ENCODE measurements around the gene ATP6V1F.

ATP6V1F gene

DNA sequence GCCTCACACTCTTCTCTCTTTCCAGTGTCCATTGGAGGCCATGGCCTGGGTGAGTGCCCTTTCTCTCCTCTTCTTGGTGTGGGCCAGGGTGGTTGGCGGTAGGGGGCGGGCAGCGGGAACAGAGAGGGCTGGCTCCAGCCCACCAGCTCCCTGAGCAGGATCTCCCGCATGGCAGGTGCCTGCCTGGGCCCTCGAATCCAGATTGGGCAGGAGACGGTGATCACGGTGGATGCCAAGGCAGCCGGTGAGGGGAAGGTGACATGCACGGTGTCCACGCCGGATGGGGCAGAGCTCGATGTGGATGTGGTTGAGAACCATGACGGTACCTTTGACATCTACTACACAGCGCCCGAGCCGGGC lies 13.5 kb upstream of the ATP6V1F start:
- no peak for DNase-seq

DNA sequence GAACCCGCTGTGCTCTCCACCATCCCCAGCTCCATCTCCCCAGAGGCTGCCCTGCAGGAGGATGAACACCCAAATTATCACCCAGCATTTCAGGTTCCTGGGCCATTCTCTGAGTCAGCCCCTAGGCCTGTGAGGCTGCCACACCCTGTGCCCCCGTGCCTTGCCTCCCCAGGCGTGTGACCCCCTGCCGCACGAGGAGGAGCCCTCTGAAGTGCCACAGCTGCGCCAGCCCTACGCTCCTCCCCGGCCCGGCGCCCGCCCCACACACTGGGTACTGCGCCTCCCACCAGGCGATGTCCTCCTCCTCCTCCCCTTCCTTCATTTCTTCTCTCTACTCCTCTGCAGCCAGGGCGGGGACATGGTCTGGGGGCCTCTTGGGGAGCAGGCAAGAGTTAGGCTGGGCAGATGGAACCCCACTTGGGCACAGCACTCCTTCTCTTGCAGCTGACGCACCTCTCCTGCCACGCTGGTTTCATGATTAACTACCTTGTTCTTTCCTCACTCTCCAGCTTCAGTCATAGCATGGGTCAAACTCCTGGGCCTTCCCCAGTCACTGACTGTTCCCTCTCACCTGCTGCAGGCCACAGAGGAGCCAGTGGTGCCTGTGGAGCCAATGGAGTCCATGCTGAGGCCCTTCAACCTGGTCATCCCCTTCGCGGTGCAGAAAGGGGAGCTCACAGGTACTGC lies 12.7 kb upstream of the ATP6V1F start:
- DNase-seq: no peak

DNA sequence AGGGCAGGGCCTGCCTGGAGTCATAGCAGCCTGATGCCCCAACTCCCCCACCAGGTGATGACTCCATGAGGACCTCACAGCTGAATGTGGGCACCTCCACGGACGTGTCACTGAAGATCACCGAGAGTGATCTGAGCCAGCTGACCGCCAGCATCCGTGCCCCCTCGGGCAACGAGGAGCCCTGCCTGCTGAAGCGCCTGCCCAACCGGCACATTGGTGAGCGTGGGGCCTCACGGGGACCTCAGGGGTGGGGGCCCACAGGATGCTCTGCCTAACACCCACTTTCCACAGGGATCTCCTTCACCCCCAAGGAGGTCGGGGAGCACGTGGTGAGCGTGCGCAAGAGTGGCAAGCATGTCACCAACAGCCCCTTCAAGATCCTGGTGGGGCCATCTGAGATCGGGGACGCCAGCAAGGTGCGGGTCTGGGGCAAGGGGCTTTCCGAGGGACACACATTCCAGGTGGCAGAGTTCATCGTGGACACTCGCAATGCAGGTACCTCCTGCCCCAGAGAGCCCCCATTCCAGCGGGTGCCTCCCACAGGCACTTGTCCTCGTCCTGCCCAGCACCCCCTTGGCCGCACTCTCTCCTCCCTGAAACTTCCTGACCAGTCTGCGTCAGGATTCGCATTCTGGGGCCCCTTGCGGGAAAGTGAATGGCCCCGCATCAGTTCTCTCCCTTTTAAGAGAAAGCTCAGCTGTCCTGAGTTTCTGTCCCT lies 10.0 kb upstream of the ATP6V1F start:
- no peak for DNase-seq

DNA sequence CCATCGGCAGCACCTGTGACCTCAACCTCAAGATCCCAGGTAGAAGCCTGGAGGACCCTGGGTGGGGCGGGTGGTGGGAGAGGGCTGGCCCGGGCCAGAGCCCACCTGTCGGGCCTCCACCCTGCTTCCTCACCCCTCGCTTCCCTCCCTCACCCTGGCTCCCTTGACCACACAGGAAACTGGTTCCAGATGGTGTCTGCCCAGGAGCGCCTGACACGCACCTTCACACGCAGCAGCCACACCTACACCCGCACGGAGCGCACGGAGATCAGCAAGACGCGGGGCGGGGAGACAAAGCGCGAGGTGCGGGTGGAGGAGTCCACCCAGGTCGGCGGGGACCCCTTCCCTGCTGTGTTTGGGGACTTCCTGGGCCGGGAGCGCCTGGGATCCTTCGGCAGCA lies 8.9 kb upstream of the ATP6V1F start:
- no peak for DNase-seq

DNA sequence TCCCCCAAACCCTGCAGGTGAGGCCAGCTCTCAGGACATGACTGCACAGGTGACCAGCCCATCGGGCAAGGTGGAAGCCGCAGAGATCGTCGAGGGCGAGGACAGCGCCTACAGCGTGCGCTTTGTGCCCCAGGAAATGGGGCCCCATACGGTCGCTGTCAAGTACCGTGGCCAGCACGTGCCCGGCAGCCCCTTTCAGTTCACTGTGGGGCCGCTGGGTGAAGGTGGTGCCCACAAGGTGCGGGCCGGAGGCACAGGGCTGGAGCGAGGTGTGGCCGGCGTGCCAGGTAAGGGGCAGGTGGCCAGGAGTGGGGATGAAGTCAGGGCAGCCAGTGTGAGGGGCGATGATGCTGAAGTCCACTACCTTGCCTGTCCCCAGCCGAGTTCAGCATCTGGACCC lies 8.3 kb upstream of the ATP6V1F start:
- no peak for DNase-seq

DNA sequence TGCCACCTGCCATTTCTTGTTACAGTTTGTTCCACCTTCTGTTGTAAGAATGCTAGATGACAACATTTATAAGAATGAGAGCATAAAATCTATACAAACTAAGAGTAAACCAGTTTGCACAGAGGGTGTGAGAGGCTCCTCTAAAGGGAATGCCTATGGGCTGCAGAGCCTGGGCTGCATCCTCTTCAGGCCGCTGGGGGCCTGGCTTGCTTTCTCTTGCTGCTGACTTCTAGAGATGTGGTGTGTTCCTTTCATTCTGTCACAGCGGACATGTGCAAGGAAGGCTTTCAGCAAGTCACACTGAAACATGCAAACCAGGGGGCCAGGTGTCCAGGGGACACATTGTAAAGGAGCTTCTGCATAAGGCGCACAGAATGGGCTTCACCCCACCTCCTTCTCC lies 7.1 kb upstream of the ATP6V1F start:
- no peak for DNase-seq

DNA sequence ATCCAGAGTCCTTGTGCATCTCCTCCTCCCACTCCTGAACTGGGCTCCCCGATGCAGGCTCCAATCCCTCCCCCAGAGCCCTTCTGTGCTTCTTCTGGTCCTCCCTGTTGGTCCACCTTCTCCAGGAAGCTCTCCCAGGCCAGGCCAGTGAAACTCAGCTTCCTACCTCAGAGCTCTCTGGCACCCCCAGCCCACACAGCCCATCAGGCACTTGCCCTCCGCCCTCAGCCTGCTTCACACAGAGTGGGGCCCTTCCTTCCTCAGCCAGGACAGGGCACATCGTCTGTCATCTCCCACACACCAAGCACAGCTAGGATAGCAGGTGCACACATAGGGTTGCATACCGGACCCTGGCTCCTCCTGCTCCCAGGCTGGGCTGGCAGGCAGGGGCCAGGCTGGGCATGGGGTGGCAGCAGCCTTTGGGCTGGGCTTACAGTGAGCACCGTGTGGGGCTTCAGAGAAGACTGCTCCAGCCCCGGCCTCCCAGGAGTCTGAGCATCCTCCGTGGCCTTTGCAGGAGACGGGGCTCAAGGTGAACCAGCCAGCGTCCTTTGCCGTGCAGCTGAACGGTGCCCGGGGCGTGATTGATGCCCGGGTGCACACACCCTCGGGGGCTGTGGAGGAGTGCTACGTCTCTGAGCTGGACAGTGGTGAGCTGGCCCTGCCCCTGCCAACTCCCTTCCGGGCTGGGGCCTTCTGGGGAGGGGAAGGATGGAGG lies 6.5 kb upstream of the ATP6V1F start:
- DNase-seq: no peak

DNA sequence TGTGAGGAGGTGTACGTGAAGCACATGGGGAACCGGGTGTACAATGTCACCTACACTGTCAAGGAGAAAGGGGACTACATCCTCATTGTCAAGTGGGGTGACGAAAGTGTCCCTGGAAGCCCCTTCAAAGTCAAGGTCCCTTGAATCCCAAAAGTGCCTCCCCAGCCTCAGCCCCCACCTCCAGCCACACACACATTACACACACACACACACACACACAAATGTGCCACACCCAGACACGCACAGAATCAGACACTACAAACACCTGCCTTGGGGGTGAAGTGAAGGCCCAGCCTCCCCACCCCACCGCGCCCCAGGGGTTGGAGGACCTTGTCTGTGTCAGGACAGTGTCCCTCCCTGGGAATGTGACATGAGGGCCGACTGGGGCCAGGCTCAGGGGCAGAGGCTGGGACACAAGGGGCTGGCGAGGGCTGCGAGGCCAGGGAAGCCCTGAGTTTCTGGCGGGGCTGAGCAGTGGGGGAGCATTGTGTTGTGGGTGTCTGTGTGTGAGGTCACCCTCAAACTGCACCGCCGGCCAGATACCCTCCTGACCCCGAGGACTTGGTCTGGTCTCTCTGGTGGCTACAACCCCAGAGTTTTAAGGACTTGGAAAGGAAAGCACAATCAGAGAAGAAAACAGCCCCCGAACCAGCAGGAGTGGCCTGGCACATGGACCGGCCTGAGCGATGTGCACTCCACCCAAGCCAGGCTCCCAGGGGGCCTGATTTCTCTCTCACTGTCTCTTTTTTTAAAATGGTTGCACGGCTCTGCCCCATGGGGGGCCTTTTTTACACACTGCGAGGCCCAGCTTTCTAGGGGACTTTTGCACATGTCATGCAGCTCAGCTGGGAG lies 4.0 kb upstream of the ATP6V1F start:
- no peak for DNase-seq

DNA sequence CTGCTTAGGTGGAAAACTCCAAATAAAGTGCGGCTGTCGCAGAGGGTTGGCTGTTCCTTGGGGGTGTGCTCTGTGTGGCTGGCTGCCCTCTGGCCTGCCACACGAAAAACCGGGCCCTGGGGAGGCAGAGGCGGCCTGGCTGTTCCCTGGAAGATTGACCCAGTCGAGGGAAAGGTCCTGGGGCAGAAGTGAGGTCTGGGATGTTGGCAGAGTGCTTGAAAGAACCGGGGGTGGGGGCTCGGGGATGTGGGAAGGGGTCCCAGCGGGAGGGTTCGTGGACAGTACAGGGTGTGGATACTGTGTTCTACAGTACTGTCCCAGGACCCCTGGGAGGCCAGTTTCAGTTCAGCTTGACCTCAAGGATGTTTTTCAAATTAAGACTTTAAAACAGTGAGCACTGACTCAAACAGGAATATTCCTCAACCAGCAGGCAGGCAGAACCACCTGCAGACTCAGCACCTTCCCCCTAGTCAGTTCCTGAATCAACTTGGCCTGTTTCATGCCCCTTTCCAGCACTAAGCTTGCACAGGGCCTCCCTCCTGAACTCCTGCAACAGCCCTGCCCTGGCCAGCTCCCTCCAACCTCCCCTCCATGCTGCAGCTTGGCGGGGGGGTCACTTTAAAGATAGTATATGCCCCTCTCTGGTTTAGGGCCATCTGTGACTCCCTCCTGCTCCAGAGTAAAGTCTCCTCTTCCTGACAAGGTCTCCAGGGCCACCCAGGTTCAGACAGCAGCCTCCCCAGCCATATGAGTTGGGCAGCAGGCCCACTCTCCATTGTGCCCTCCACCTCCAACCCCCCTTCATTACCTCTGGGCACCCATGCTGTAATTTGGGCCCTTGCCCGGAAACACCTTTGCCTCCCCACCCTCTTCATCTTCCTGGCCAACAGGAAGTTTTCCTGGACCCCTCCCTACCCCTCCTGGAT lies 3.2 kb upstream of the ATP6V1F start:
- no peak for DNase-seq

DNA sequence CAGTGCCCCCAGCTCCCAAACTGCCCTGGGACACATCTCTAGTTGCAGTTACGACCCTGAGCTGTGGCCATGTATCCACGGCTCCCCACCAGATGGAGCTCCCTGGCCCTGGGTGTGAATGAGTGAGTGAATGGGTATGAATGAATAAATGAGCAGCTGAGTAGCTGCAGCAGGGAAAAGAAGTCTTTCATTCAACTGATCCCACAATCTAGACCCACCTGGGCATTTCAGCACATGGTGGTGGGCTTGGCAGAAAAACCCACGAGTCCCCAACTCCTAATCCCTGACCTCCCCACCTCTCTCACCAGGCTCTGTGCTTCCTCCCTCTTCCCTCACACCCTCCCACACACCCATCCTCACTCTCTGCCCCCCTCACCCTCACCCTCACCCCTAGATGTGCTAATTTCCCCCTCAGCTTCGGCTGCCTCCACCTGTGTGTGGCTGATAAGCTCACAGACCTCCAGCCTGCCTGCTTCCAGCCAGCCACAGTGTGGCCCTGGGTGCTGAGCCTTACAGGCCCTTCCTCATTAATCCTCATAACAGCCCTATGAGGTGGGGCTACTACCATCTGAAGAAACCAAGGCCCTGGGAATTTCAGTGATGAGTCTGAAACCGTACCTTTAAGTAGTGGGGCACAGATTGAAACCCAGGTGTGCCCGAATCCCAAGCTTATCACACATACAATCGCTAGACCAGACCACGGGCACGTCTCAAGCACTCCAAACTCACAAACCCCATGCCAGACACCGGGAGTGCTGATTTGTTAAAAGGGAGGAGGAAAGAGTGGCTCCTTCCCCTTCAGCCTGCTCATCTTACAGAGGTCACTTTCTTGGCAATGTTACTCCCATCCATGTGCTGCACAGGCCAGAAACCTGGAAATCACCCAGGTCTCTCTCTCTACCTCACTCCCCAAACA lies 2.2 kb upstream of the ATP6V1F start:
- DNase-seq: no peak

DNA sequence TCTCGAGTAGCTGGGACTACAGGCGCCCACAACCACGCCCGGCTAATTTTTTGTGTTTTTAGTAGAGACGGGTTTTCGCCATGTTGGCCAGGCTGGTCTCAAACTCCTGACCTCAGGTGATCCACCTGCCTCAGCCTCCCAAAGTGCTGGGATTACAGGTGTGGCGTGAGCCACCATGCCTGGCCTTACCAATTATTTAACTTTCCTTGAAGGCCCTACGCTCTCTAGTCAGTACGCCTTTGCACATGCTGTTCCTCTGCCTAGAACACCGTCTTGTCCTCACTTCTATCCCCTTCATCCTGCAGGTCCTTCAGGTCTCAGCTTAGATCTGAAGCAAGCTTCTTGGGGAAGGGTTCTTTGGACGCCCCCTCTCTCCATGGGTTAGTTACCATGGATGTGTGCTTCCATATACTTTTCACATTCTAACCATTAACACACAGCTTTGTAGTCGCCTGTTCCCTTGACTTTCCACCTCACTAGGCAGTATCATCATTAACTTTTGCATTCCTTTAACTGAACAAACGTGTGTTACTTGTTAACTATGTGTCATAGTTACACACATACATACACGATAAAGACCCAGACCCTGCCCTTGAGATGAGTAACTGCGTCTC lies 592 bp upstream of the ATP6V1F start:
- no peak for DNase-seq

DNA sequence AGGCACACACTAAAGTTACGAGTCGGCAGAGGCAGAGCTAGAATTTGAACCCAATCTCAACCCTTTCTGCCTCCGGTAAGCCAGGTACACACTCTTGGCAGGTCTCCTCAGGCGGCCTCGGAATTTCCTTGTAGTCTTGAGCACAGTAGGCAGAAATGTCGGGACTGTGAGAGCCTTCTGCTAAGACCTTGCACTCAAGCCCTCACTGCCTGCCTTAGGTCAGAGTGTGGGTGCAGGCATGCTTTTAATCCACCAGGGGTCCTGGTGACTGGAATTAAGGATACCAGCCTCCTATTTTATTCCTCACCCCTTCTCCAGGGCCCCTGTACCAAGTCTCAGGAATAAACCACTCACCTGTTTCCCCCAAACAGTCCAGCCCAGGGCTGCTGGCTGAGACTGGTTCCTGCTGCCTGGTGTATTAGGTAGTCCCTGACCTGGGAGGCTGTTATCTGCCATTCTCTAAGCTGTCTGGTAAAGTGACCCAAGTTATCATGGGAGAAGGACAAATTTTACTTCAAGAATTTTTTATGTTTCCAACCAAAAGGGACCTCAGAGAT lies 855 bp downstream of the ATP6V1F start:
- no peak for DNase-seq

DNA sequence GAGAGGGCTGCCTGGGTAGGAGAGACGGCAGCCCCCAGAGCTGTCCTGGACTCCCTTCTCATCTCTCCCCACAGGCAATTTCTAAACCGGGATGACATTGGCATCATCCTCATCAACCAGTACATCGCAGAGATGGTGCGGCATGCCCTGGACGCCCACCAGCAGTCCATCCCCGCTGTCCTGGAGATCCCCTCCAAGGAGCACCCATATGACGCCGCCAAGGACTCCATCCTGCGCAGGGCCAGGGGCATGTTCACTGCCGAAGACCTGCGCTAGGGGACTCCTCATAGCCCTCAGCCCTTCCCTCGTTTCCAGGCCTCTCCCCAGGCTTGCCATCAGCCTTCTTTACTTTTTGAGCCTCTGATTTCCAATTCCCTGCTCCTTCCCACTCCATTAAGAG lies 2.6 kb downstream of the ATP6V1F start:
- DNase-seq: no peak

DNA sequence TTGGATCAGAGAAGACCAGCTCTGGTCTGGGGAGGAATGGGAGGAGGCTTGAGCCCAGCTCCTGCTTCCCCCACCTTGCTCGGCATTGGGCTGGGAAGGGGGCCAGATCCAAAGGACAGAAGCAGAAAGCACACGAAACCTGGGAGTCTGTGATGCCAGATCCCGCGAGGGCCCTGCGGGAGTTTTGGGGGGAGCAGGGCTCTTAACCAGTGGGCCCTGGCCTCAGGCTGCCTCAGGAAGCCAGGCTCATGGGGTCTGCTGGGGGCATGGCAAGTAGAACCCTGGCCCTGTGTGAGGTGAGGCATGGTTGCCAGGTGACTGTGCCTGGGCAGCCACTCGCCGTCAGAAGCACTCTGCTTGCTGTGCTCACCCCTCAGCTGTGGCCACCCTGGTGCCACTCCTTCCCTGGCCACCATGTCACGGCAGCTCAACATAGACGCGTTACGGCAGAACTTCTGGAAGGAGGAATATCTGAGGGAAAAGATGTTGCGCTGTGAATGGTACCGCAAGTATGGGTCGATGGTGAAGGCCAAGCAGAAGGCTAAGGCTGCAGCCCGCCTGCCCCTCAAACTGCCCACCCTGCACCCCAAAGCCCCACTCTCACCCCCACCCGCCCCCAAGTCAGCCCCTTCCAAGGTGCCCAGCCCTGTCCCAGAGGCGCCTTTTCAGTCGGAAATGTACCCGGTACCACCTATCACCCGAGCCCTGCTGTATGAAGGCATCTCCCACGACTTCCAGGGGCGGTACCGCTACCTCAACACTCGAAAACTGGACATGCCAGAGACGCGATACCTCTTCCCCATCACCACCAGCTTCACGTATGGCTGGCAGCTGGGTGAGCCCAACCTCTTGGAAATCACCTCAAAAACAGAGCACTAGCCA lies 3.6 kb downstream of the ATP6V1F start:
- no peak for DNase-seq

DNA sequence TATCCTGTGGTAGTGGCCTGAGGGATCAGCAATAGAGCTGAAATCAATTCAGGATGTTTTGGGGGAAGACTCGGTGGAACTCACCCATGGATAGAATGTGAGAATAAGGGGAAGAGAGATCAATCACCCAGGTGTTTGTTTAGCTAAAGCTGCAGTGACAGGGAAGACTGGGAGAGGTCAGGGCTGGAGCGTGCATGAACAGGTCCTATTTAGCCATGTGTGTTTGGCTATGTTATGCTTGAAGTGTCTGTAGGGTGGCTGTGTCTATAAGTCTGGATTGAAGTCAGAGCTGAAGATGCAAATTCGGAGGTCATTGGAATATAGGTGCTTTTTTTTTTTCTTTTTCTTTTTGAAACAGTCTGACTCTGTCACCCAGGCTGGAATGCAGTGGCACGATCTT lies 4.6 kb downstream of the ATP6V1F start:
- no peak for DNase-seq

DNA sequence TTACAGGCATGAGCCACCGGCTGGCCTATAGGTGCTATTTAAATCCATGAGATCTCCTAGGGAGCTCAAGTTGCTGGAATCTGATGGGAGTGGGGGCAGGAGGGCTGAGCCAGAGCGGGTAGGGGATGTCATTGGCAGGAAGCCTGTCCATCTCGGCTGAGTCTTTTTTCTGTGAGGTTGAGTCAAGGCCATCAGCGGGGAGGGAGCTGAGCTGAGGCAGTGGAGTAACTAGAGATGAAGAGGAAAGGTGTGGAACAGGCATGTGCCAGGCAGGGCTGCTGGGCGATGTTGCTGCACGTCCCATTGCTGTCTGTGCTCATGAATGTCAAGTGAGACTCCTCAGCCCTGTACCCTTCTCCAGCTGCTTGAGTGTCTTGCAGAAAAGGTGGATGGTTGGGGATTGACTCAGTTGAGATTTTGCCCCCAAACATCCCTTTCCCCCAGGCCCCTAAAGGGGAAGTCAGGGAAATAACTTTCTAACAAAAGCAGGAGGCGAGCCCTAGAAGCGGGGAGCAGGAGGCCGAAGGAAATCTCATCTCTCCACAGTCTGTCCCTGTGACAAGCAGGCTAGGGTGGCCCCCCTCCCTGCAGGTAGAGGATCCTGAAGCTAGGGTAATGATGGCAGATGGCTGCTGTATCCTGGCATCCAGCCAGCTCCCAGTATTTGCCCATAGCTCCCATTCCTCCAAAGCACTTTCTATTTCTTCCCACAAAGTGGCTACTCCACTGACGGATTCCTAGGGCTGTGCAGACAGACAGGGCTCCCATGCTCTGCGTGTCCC lies 5.4 kb downstream of the ATP6V1F start:
- no peak for DNase-seq

DNA sequence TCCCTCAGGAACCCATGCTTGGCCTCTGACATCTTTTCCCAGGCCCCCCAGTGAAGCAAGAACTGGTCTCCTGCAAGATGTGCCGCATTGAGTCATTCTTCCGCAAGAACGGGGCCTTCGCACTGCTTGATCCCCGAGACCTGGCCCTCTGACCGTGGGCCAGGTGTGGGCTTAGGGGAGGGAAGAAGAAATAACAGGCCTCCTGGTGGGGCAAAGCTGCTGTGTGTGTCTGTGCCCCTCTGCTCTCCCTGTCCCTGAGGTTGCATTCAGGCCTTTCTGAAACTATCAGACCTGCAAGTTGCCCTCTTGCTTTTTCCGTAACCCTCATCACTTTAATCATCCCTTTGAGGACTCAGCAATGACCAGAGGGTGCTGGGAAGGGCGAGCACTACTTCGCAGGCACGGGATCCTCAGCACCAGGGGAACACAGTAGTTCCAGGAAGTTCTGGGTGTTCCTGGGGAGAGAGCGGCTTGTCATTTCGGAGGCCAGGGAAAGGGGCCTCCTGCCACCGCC lies 6.0 kb downstream of the ATP6V1F start:
- DNase-seq: no peak

Measured in amniotic stem cell (primary cell).